Mammary epithelial cell (primary cell): ENCODE results near the gene NFYA.

Experiments
- EZH2 ChIP-seq: IDR thresholded peaks from 2 replicates; pipeline ENCODE4 v1.6.1; 2012; ENCODE audit warnings: low read length, inconsistent platforms, borderline replicate concordance
- TF ChIP-seq, protein P1 (sequence below), 2 donors: IDR thresholded peaks in 1 of 2; conservative IDR thresholded peaks in 1 of 2; 2 replicates each; pipeline ENCODE4 v1.5.1; 2011 to 2012; ENCODE audit warnings: inconsistent platforms in 2 of 2, low read length in 2 of 2, mild to moderate bottlenecking in 2 of 2, control low read depth in 1 of 2, low read depth in 1 of 2; ENCODE audit not compliant: insufficient read depth in 1 of 2; ENCODE audit errors: extremely low read depth in 1 of 2

DNA sequence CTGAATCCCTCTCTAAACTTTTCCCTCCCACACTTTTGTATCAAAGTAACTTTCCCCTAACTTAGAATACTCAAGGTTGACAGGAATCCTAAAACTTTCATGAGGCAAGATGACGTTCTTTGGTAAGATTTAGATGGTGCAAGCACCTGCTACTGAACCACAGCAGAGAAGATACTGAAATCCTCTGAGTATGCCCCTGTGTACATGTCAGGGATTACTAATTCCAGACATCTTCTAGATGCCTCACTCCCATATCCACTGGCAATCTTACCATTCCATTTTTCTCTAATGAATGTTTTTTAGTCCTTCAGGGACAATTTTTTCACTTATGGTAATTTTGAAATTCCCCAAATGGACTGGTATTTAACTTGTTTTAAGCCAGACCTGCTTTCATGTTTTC lies 10.7 kb upstream of the NFYA start:
- no peak for TF ChIP-seq EZH2
- TF ChIP-seq, protein P1, sequence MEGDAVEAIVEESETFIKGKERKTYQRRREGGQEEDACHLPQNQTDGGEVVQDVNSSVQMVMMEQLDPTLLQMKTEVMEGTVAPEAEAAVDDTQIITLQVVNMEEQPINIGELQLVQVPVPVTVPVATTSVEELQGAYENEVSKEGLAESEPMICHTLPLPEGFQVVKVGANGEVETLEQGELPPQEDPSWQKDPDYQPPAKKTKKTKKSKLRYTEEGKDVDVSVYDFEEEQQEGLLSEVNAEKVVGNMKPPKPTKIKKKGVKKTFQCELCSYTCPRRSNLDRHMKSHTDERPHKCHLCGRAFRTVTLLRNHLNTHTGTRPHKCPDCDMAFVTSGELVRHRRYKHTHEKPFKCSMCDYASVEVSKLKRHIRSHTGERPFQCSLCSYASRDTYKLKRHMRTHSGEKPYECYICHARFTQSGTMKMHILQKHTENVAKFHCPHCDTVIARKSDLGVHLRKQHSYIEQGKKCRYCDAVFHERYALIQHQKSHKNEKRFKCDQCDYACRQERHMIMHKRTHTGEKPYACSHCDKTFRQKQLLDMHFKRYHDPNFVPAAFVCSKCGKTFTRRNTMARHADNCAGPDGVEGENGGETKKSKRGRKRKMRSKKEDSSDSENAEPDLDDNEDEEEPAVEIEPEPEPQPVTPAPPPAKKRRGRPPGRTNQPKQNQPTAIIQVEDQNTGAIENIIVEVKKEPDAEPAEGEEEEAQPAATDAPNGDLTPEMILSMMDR (conservative IDR thresholded peaks at IDR 0.05 in 1 of 2, IDR thresholded peaks at IDR 0.05 in 1 of 2; ENCODE audit: extremely low read depth in 1 of 2, insufficient read depth in 1 of 2, low read depth in 1 of 2, low read length in 2 of 2), result no peak
